K562 (cell line): ENCODE results near the gene GPALPP1.

ENCODE experiments used
- CEBPB ChIP-seq: fragments of 450-650 bp; IDR thresholded peaks from 2 replicates; pipeline ENCODE4 v1.6.1; 2016; ENCODE audit warnings: missing genetic modification characterization, missing compliant biosample characterization
- CTCF ChIP-seq, 3 experiments: IDR thresholded peaks in 2 of 3; conservative IDR thresholded peaks in 1 of 3; 2 replicates each; pipeline ENCODE4 v1.5.1; 2011 to 2012; ENCODE audit warnings: low read length in 3 of 3, mild to moderate bottlenecking in 3 of 3, control low read depth in 2 of 3, improper control_type of control experiment in 1 of 3, inconsistent platforms in 1 of 3, low read depth in 1 of 3, mixed read lengths in 1 of 3, moderate library complexity in 1 of 3; ENCODE audit not compliant: insufficient read depth in 2 of 3
- FOXM1 ChIP-seq, 2 experiments: fragments of 450-650 bp in 1 of 2; sonication (generic) in 1 of 2; formaldehyde crosslinking in 1 of 2; IDR thresholded peaks; 2 replicates each; pipeline versions ENCODE4 v1.6.1 to v1.9.0; 2017 to 2022; ENCODE audit warnings: low read depth in 2 of 2, mild to moderate bottlenecking in 2 of 2, missing genetic modification reagents in 1 of 2, moderate library complexity in 1 of 2
- MTA3 ChIP-seq: fragments of 450-650 bp; formaldehyde crosslinking; IDR thresholded peaks from 2 replicates; pipeline ENCODE4 v1.6.1; 2017; ENCODE audit warnings: mild to moderate bottlenecking, borderline replicate concordance
- NELFE ChIP-seq: IDR thresholded peaks from 2 replicates; pipeline ENCODE4 v1.6.1; 2011; ENCODE audit warnings: mild to moderate bottlenecking; ENCODE audit not compliant: insufficient read depth, insufficient read length
- PHF8 ChIP-seq: fragments of 200-600 bp; sonication (generic); IDR thresholded peaks from 2 replicates; pipeline ENCODE4 v1.6.1; 2012; ENCODE audit warnings: mixed run types, mild to moderate bottlenecking, inconsistent platforms, low read length, moderate library complexity, borderline replicate concordance
- SREBF2 ChIP-seq: sonication (generic); formaldehyde crosslinking; IDR thresholded peaks from 2 replicates; pipeline ENCODE4 v1.4.0; 2020; ENCODE audit warnings: mild to moderate bottlenecking, missing genetic modification reagents
- YBX1 ChIP-seq: fragments of 450-650 bp; IDR thresholded peaks from 2 replicates; pipeline ENCODE4 v1.7.1; 2016; ENCODE audit warnings: mild to moderate bottlenecking
- ZNF165 ChIP-seq: fragments of 250-450 bp; sonication (Bioruptor Pico); IDR thresholded peaks from 2 replicates; pipeline ENCODE4 v1.4.0; 2020; ENCODE audit warnings: borderline replicate concordance
- ZNF24 ChIP-seq: fragments of 450-650 bp; IDR thresholded peaks from 2 replicates; pipeline ENCODE4 v1.6.1; 2016
- TF ChIP-seq, protein P1 (sequence below): fragments of 450-650 bp; IDR thresholded peaks from 2 replicates; pipeline ENCODE4 v1.6.1; 2016

GRCh38 chr13:45060062-45060461 lies 70.7 kb downstream of the GPALPP1 start:
- TF ChIP-seq CEBPB (tag), result no peak
- TF ChIP-seq NELFE, result no peak
- TF ChIP-seq YBX1, result no peak
- no peak for TF ChIP-seq ZNF24
- TF ChIP-seq MTA3, result no peak
- no peak for TF ChIP-seq CTCF (IDR thresholded peaks at IDR 0.05 in 2 of 3, conservative IDR thresholded peaks at IDR 0.05 in 1 of 3; ENCODE audit: insufficient read depth in 2 of 3, low read depth in 1 of 3, low read length in 3 of 3)
- no peak for TF ChIP-seq ZNF165
- TF ChIP-seq, protein P1, sequence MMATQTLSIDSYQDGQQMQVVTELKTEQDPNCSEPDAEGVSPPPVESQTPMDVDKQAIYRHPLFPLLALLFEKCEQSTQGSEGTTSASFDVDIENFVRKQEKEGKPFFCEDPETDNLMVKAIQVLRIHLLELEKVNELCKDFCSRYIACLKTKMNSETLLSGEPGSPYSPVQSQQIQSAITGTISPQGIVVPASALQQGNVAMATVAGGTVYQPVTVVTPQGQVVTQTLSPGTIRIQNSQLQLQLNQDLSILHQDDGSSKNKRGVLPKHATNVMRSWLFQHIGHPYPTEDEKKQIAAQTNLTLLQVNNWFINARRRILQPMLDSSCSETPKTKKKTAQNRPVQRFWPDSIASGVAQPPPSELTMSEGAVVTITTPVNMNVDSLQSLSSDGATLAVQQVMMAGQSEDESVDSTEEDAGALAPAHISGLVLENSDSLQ, result no peak
- no peak for TF ChIP-seq FOXM1 (IDR thresholded peaks at IDR 0.05; ENCODE audit: low read depth)
- no peak for TF ChIP-seq FOXM1 (CRISPR knock-in tag; IDR thresholded peaks at IDR 0.05; ENCODE audit: low read depth)
- no peak for TF ChIP-seq PHF8
- TF ChIP-seq SREBF2, result no peak
